NCI-H2081 (cell line): ENCODE measurements around the gene MYLK4.
A peak's percentile ranks its signal among the peaks of the same experiment; 100 is the strongest.

Source experiments
- DNase-seq, 2 experiments: peaks; one replicate each; lab custom pipeline; 2025; lab: John Stamatoyannopoulos, UW

MYLK4 gene

GRCh38 chr6:2658788-2659187 lies 91.9 kb downstream of the MYLK4 start:
- DNase-seq = no peak

GRCh38 chr6:2656460-2657079 lies 94.2 kb downstream of the MYLK4 start:
- no peak for DNase-seq

- DNase-seq = no peak
Measured at GRCh38 chr6:2655844-2656433, 94.8 kb downstream of the MYLK4 start.

GRCh38 chr6:2653369-2654032 lies 97.2 kb downstream of the MYLK4 start:
- DNase-seq = no peak

- DNase-seq = no peak
Measured at GRCh38 chr6:2652611-2653010, 98.1 kb downstream of the MYLK4 start.

- no peak for DNase-seq
Measured at GRCh38 chr6:2651961-2652360, 98.8 kb downstream of the MYLK4 start.

- no peak for DNase-seq
Measured at GRCh38 chr6:2651536-2651935, 99.2 kb downstream of the MYLK4 start.

- DNase-seq = no peak
Measured at GRCh38 chr6:2646346-2646745, 104.4 kb downstream of the MYLK4 start.

GRCh38 chr6:2643935-2644539 lies 106.7 kb downstream of the MYLK4 start:
- no peak for DNase-seq

- no peak for DNase-seq
Measured at GRCh38 chr6:2643130-2643529, 107.6 kb downstream of the MYLK4 start.

- no peak for DNase-seq
Measured at GRCh38 chr6:2641044-2641725, 109.5 kb downstream of the MYLK4 start.

GRCh38 chr6:2640551-2640950 lies 110.2 kb downstream of the MYLK4 start:
- DNase-seq = no peak

- DNase-seq = no peak
Measured at GRCh38 chr6:2639896-2640295, 110.8 kb downstream of the MYLK4 start.

GRCh38 chr6:2639167-2639566 lies 111.6 kb downstream of the MYLK4 start:
- DNase-seq = no peak

- DNase-seq = no peak
Measured at GRCh38 chr6:2636672-2637071, 114.0 kb downstream of the MYLK4 start.

- DNase-seq = no peak
Measured at GRCh38 chr6:2635911-2636310, 114.8 kb downstream of the MYLK4 start.

GRCh38 chr6:2634139-2634964 lies 116.4 kb downstream of the MYLK4 start:
- peak; percentile 89 for DNase-seq

- no peak for DNase-seq
Measured at GRCh38 chr6:2633736-2634135, 117.0 kb downstream of the MYLK4 start.

- DNase-seq = peak in 1 of 2 experiments; percentile 30
Measured at GRCh38 chr6:2632976-2633584, 117.6 kb downstream of the MYLK4 start.

- no peak for DNase-seq
Measured at GRCh38 chr6:2632368-2632767, 118.4 kb downstream of the MYLK4 start.

- no peak for DNase-seq
Measured at GRCh38 chr6:2630891-2631571, 119.7 kb downstream of the MYLK4 start.
